Glutamatergic neuron (in vitro differentiated cells): ENCODE measurements around the gene UBE2E2. TPM values are rescaled to one million over a fixed set of nuclear protein-coding genes. Genes with fewer than 3 reads are reported as not detected.

Experiments used
- DNase-seq: peaks from one replicate; pipeline ENCODE4 v3.0.0; 2022
- H3K27ac Mint-ChIP-seq: one replicate; pipeline ENCODE4 v1.8.0; 2020; ENCODE audit warnings: mild to moderate bottlenecking, mixed read lengths, inconsistent platforms; ENCODE audit not compliant: unreplicated experiment
- H3K27me3 Mint-ChIP-seq: one replicate; pipeline ENCODE4 v1.8.0; 2020; ENCODE audit warnings: mild to moderate bottlenecking, moderate library complexity, mixed read lengths, inconsistent platforms; ENCODE audit not compliant: unreplicated experiment
- H3K36me3 Mint-ChIP-seq: one replicate; pipeline ENCODE4 v1.8.0; 2020; ENCODE audit warnings: mild to moderate bottlenecking, mixed read lengths, inconsistent platforms; ENCODE audit not compliant: unreplicated experiment
- H3K4me1 Mint-ChIP-seq: one replicate; pipeline ENCODE4 v1.8.0; 2020; ENCODE audit warnings: mild to moderate bottlenecking, low read depth, mixed read lengths, inconsistent platforms; ENCODE audit not compliant: unreplicated experiment
- H3K4me3 Mint-ChIP-seq: one replicate; pipeline ENCODE4 v1.8.0; 2020; ENCODE audit warnings: mild to moderate bottlenecking, mixed read lengths, inconsistent platforms; ENCODE audit not compliant: unreplicated experiment
- H3K9me3 Mint-ChIP-seq: one replicate; pipeline ENCODE4 v1.8.0; 2020; ENCODE audit warnings: mild to moderate bottlenecking, moderate library complexity, mixed read lengths, inconsistent platforms; ENCODE audit not compliant: unreplicated experiment
- total RNA-seq: library from RNA; stranded (reverse); fragmentation: NEBNext Ultra II Directional; extraction: Animal tissue kit (Norgen Biotek cat#: 25700); gene quantifications from one replicate; pipeline ENCODE4 v1.2.1, GENCODE V29; 2021; ENCODE audit not compliant: unreplicated experiment
- TF ChIP-seq, protein P1 (sequence below): fragments of 200-600 bp; sonication (generic); IDR thresholded peaks from one replicate; pipeline ENCODE4 v1.5.0; 2021; ENCODE audit not compliant: partially characterized antibody, unreplicated experiment

Gene UBE2E2
- total RNA-seq, 1 donor from 2014 or later = 40.6 TPM

DNA sequence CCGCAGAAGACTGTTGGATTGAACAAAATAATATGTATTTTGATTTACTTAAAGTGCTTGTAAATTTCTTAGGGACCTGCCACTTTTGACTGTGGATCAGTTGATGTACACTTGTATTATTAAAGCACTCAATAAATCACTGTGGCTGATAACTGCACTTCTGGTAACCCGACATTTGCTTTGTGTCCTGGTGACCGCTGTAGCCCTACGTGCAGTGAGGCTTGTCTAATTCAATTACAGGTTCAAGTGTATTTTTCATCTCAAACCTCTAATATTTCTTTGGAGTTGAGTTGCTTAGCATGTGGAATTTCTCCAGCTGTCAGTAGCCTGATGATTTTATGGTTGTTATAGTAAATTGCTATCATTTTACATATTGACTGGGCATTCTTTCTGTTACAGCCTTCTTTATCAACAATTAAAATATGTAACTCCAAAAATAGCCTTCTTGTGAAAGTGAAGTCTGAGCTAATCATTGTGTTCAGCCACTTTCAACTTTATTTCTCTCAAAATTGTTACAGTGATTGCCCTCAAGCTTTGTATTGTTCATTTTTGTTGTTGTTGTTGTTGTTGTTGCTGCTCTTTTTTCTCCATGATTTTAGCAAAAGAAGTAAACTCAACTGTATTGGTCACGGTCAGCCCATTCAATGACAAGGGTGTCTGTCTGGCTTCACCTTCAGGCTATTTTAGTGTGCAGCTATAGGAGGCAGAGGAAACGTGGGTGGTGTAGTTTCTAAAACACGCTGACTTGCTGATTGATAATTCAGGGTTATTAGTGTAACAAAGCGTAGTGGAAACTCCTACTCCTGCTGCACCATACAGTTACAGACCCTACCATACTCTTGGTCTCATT lies 387.5 kb downstream of the UBE2E2 start:
- peaks cover 22% of the 10 kb centered on the region for H3K4me1 Mint-ChIP-seq
- TF ChIP-seq, protein P1, sequence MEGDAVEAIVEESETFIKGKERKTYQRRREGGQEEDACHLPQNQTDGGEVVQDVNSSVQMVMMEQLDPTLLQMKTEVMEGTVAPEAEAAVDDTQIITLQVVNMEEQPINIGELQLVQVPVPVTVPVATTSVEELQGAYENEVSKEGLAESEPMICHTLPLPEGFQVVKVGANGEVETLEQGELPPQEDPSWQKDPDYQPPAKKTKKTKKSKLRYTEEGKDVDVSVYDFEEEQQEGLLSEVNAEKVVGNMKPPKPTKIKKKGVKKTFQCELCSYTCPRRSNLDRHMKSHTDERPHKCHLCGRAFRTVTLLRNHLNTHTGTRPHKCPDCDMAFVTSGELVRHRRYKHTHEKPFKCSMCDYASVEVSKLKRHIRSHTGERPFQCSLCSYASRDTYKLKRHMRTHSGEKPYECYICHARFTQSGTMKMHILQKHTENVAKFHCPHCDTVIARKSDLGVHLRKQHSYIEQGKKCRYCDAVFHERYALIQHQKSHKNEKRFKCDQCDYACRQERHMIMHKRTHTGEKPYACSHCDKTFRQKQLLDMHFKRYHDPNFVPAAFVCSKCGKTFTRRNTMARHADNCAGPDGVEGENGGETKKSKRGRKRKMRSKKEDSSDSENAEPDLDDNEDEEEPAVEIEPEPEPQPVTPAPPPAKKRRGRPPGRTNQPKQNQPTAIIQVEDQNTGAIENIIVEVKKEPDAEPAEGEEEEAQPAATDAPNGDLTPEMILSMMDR = no peak
- no peak overlapping the region for H3K27ac Mint-ChIP-seq
- H3K4me3 Mint-ChIP-seq = no peak overlapping the region
- no peaks in the 10 kb centered on the region for H3K36me3 Mint-ChIP-seq
- no peaks in the 10 kb centered on the region for H3K27me3 Mint-ChIP-seq
- DNase-seq = no peak
- H3K9me3 Mint-ChIP-seq = peaks cover 3% of the 10 kb centered on the region

- Mint-ChIP-seq H3K27ac (no peak overlapping the region), H3K9me3 (peaks cover 4% of the 10 kb centered on the region), H3K27me3 (no peaks in the 10 kb centered on the region), H3K4me3 (no peak overlapping the region), H3K4me1 (peaks cover 22% of the 10 kb centered on the region), H3K36me3 (peaks cover 3% of the 10 kb centered on the region)
- DNase-seq = no peak
- TF ChIP-seq, protein P1 = no peak
Observed at GRCh38 chr3:23591374-23591773, 388.2 kb downstream of the UBE2E2 start.

DNA sequence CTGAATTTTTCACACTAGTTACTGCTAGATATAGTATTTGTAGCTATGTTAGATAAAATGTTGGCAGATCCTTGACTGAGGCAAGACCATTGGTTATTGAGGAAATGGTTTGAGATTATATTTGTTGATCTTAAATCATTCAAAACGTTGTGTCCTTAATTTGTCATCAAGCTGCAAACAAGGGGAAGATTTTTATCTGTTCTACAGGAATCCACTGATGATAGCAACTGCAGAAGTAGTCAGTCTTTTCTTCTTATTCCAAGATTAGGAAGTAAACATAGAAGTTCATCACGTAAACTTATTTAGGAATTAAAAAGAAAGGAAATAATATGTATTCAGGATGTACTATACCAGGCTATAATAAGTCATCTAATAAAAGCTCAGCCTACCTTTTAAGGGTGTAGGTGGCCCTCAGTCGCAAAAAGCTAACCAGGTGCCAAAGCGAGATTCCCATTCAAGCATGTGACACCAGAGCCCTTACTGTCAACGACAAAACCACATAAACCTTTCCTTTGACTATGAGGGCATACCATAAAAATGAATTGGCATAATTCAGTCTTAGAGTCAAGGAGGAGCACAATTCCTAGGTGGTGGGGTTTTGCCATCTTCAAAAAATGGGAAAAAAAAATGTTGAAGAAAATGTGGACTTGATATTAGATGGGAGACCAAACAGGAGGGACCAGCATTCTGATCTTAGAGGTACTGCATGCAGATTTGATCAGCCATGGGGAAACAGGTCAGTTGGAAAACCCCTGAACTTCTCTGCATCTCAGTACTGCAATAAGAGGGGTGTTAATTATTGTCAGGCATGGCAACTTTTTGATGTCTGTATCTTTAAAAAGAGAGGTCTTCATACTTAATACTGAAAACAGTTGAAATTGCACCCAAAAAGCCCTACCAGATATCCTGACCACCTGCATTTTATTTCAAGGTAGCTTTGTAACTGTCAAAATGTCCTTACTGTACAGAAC lies 390.1 kb downstream of the UBE2E2 start:
- Mint-ChIP-seq H3K27me3 (no peaks in the 10 kb centered on the region), H3K36me3 (peaks cover 9% of the 10 kb centered on the region), H3K9me3 (peaks cover 8% of the 10 kb centered on the region), H3K27ac (no peak overlapping the region), H3K4me3 (no peak overlapping the region), H3K4me1 (peaks cover 22% of the 10 kb centered on the region)
- no peak for DNase-seq
- TF ChIP-seq, protein P1 = no peak

DNA sequence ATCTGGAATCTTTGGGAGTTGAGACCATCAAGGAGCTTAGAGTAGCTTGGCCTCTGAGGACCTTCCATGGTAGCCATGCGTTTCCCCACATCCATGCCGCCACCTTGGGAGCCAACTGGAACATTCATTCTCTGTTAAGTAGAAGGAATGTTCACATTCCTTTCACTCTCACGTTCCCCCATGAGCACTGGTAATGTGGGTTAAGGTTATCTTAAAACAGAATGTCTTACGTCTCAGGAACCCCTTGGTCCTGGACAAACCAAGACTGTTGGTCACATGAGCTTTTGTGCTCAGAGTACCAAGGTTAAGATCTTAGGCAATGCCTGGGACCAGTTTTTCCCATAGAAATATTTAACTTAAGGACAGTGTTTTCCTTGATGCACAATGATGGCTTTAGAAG lies 390.9 kb downstream of the UBE2E2 start:
- Mint-ChIP-seq H3K4me1 (peaks cover 22% of the 10 kb centered on the region), H3K4me3 (no peak overlapping the region), H3K9me3 (peaks cover 8% of the 10 kb centered on the region), H3K27ac (no peak overlapping the region), H3K27me3 (no peaks in the 10 kb centered on the region), H3K36me3 (peaks cover 9% of the 10 kb centered on the region)
- TF ChIP-seq, protein P1 = no peak
- DNase-seq = no peak
